ENCODE results near the gene PHF1. TPM values are rescaled to one million over a fixed set of nuclear protein-coding genes. Genes with fewer than 3 reads are reported as not detected.
A peak's percentile ranks its signal among the peaks of the same experiment; 100 is the strongest.

The PHF1 gene
- total RNA-seq, 4 donors from 2014 or later = 46.8 to 86.1 (median 77.3) TPM

DNA sequence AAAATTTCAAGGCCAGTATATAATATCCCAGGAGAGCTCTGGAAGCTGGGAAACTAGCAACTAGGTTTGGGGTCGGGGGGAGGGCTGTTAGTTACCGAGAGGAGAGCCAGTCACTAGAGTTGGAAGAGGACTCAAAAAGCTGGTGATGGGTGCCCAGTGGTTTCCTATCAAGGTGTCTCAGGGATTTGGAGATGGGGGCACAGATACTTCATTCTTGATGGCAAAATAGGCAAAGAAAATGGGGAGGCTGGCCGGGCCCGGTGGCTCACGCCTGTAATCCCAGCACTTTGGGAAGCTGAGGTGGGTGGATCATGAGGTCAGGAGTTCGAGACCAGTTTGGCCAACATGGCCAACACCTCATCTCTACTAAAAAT, 805 bp downstream of the PHF1 start:
- peaks cover 0 to 21% (median 10%) of the 10 kb centered on the region in 4 donors for H3K4me1 ChIP-seq

DNA sequence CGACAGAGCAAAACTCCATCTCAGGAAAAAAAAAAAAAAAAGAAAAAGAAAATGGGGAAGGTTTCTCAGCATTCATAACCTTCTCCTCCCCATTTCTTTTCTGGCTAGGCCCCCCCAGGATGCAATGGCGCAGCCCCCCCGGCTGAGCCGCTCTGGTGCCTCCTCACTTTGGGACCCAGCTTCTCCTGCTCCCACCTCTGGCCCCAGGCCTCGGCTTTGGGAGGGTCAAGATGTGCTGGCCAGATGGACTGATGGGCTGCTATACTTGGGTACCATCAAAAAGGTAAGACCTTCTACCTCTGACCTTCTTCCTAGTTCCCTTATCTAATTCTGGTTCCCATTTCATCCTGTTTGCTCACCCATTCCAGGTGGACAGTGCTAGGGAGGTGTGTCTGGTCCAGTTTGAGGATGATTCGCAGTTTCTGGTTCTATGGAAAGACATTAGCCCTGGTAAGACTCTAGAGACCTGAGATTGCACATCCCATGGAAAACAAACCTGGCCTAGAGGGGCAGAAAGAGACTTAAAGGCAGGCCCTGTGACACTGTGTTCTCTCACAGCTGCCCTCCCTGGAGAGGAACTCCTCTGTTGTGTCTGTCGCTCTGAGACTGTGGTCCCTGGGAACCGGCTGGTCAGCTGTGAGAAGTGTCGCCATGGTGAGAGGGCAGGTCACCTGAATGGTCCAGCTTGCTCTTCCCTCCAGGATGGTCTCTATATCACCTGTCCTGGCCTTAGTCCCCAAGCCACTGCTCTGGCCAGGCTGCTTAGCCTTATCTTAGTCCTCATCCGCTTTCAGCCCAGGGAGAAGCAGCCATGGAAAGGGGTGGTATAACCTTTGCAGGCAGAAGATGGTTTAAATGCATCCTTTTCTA, 1.6 kb downstream of the PHF1 start:
- Histone ChIP-seq H3K4me1 (peaks cover 0 to 29% (median 12%) of the 10 kb centered on the region in 4 donors), H3K27ac (peak overlapping the region in 2 of 4 donors; percentile 7 to 99), H3K4me3 (peak overlapping the region in 2 of 4 donors; percentile 91 to 99), H3K36me3 (peaks cover 0 to 37% (median 0%) of the 10 kb centered on the region in 3 donors), H3K9me3 (no peaks in the 10 kb centered on the region), H3K27me3 (no peaks in the 10 kb centered on the region)
- DNase-seq = no peak
- TF ChIP-seq POLR2A (IDR thresholded peaks at IDR 0.05) = no peak
- TF ChIP-seq, protein P1, sequence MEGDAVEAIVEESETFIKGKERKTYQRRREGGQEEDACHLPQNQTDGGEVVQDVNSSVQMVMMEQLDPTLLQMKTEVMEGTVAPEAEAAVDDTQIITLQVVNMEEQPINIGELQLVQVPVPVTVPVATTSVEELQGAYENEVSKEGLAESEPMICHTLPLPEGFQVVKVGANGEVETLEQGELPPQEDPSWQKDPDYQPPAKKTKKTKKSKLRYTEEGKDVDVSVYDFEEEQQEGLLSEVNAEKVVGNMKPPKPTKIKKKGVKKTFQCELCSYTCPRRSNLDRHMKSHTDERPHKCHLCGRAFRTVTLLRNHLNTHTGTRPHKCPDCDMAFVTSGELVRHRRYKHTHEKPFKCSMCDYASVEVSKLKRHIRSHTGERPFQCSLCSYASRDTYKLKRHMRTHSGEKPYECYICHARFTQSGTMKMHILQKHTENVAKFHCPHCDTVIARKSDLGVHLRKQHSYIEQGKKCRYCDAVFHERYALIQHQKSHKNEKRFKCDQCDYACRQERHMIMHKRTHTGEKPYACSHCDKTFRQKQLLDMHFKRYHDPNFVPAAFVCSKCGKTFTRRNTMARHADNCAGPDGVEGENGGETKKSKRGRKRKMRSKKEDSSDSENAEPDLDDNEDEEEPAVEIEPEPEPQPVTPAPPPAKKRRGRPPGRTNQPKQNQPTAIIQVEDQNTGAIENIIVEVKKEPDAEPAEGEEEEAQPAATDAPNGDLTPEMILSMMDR (IDR thresholded peaks at IDR 0.05) = no peak

More for the DNA sequence above, 805 bp downstream of the PHF1 start:
- H3K36me3 ChIP-seq = peaks cover 0 to 37% (median 0%) of the 10 kb centered on the region in 3 donors
- peak overlapping the region; percentile 91 to 99 (median 94) for H3K4me3 ChIP-seq
- no peaks in the 10 kb centered on the region for H3K9me3 ChIP-seq
- H3K27me3 ChIP-seq = no peaks in the 10 kb centered on the region
- peak overlapping the region; percentile 98 to 100 (median 98) for H3K27ac ChIP-seq
- DNase-seq = no peak
- TF ChIP-seq POLR2A (IDR thresholded peaks at IDR 0.05) = no peak
- TF ChIP-seq, protein P1 (IDR thresholded peaks at IDR 0.05) = no peak

DNA sequence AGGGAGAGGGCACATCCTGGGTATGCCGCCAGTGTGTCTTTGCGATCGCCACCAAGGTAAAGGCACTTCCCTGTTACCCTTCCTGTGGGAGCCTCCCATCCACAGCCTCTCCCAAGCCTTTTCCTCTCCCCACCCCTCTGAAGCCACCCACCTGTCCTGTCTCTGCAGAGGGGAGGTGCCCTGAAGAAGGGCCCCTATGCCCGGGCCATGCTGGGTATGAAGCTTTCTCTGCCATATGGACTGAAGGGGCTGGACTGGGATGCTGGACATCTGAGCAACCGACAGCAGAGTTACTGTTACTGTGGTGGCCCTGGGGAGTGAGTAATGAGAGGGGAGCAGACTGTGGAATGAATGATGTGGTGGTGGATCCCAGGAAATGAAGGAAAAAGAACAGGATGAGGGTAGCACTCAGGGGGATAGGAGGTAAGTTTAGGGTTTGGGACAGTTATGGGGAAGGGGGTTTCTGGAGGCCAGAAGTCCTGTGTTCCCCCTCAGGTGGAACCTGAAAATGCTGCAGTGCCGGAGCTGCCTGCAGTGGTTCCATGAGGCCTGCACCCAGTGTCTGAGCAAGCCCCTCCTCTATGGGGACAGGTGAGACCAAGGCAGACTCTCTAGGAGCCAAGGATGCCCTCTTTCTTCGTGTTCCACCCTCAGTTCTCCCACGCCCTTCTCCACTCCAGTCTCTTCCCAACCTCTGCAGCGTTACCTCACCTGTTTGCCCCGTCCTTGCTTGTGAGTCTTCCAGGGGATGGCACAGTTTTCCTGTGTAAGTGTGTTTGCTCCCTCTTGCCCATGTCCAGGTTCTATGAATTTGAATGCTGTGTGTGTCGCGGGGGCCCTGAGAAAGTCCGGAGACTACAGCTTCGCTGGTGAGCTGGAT, 2.7 kb downstream of the PHF1 start:
- no peak for DNase-seq
- TF ChIP-seq, protein P1 (IDR thresholded peaks at IDR 0.05) = no peak
- no peak for TF ChIP-seq POLR2A (IDR thresholded peaks at IDR 0.05)
- Histone ChIP-seq H3K9me3 (no peaks in the 10 kb centered on the region), H3K27me3 (no peaks in the 10 kb centered on the region), H3K4me1 (peaks cover 0 to 30% (median 12%) of the 10 kb centered on the region in 4 donors), H3K27ac (peak overlapping the region in 2 of 4 donors; percentile 7 to 49), H3K4me3 (no peak overlapping the region), H3K36me3 (peaks cover 0 to 37% (median 0%) of the 10 kb centered on the region in 3 donors)

DNA sequence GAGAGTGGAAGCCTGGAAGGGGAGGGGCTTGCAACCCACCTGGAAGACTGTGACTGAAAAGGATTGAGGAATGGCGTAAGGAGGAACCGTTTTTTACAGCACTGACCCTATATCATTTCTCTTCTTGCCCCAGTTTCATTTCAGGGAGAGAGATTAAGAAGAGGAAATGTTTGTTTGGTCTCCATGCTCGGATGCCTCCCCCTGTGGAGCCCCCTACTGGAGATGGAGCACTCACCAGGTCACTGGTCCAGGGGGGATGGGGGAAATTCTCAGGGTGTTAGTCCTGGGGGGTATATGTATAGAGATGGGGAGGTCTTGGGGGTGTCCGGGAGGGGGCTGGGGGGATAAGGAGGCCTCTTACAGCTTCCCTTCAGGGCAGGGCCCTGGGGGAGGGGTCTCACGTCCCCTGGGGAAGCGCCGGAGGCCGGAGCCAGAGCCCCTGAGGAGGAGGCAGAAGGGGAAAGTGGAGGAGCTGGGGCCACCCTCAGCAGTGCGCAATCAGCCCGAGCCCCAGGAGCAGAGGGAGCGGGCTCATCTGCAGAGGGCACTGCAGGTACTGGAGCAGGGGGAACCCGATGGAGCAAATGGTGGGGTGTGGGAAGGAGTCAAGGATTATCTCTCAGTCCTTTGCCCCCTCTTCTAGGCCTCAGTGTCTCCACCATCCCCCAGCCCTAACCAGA, 3.9 kb downstream of the PHF1 start:
- no peak for DNase-seq
- Histone ChIP-seq H3K36me3 (peaks cover 0 to 37% (median 0%) of the 10 kb centered on the region in 3 donors), H3K9me3 (no peaks in the 10 kb centered on the region), H3K4me3 (no peak overlapping the region), H3K27ac (peak overlapping the region in 1 of 4 donors; percentile 89), H3K27me3 (no peaks in the 10 kb centered on the region), H3K4me1 (peaks cover 0 to 43% (median 15%) of the 10 kb centered on the region in 4 donors)
- TF ChIP-seq, protein P1 (IDR thresholded peaks at IDR 0.05) = peak in 1 of 6 experiments; percentile 15
- no peak for TF ChIP-seq POLR2A (IDR thresholded peaks at IDR 0.05)

DNA sequence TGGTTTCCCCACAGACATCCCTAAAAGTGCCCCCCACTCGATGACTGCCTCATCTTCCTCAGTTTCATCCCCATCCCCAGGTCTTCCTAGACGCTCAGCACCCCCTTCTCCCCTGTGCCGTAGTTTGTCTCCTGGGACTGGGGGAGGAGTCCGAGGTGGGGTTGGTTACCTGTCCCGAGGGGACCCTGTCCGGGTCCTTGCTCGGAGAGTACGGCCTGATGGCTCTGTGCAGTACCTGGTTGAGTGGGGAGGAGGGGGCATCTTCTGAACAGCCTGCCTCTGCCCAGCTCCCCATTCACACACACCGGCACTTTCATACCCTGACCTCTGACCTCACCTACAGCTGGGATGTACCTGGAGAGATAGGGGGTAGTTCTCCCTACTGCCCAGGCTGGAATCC, 5.0 kb downstream of the PHF1 start:
- Histone ChIP-seq H3K4me3 (no peak overlapping the region), H3K9me3 (no peaks in the 10 kb centered on the region), H3K4me1 (peaks cover 0 to 43% (median 15%) of the 10 kb centered on the region in 4 donors), H3K36me3 (peaks cover 0 to 37% (median 0%) of the 10 kb centered on the region in 3 donors), H3K27ac (peak overlapping the region in 1 of 4 donors; percentile 89), H3K27me3 (no peaks in the 10 kb centered on the region)
- no peak for DNase-seq
- TF ChIP-seq, protein P1 (IDR thresholded peaks at IDR 0.05) = no peak
- TF ChIP-seq POLR2A (IDR thresholded peaks at IDR 0.05) = no peak

All from Peyer's patch (tissue), 4 donors.